HEK293 (cell line): ENCODE measurements around the gene KLLN.

Source experiments
- AEBP2 ChIP-seq: fragments of 450-650 bp; formaldehyde crosslinking; IDR thresholded peaks from 2 replicates; pipeline ENCODE4 v1.5.1; 2016; ENCODE audit warnings: missing biosample characterization, missing genetic modification characterization, borderline replicate concordance
- CTCF ChIP-seq: fragments of 450-650 bp; formaldehyde crosslinking; IDR thresholded peaks from 2 replicates; pipeline ENCODE4 v1.5.1; 2016; ENCODE audit warnings: missing biosample characterization, missing genetic modification characterization
- GLI2 ChIP-seq: fragments of 450-650 bp; formaldehyde crosslinking; IDR thresholded peaks from 2 replicates; pipeline ENCODE4; 2017; ENCODE audit warnings: missing biosample characterization, missing genetic modification characterization, low read depth, borderline replicate concordance
- HOXC10 ChIP-seq: sonication (generic); formaldehyde crosslinking; IDR thresholded peaks from 2 replicates; pipeline ENCODE4 v1.8.1; 2023; ENCODE audit warnings: mild to moderate bottlenecking, missing genetic modification reagents
- KLF10 ChIP-seq: fragments of 450-650 bp; IDR thresholded peaks from 2 replicates; pipeline ENCODE4 v1.5.1; 2018; ENCODE audit warnings: missing biosample characterization, mild to moderate bottlenecking, missing genetic modification characterization
- OVOL3 ChIP-seq: fragments of 450-650 bp; formaldehyde crosslinking; IDR thresholded peaks from 2 replicates; pipeline ENCODE4 v1.5.1; 2016; ENCODE audit warnings: missing biosample characterization, missing genetic modification characterization
- SCRT2 ChIP-seq: fragments of 450-650 bp; formaldehyde crosslinking; IDR thresholded peaks from 2 replicates; pipeline ENCODE4 v1.5.1; 2016; ENCODE audit warnings: missing biosample characterization, missing genetic modification characterization
- TRIM28 ChIP-seq: IDR thresholded peaks from 2 replicates; pipeline ENCODE4 v1.6.1; 2011; ENCODE audit warnings: low read length, control low read depth, borderline replicate concordance
- YY1 ChIP-seq: fragments of 450-650 bp; formaldehyde crosslinking; IDR thresholded peaks from 2 replicates; pipeline ENCODE4 v1.5.1; 2018; ENCODE audit warnings: missing biosample characterization, missing genetic modification characterization
- ZBTB20 ChIP-seq: fragments of 450-650 bp; formaldehyde crosslinking; IDR thresholded peaks from 2 replicates; pipeline ENCODE4 v1.5.1; 2016; ENCODE audit warnings: missing biosample characterization, missing genetic modification characterization
- ZBTB26 ChIP-seq: fragments of 450-650 bp; formaldehyde crosslinking; optimal IDR thresholded peaks from 2 replicates; pipeline ENCODE3; 2016; ENCODE audit warnings: missing biosample characterization, mild to moderate bottlenecking, missing genetic modification characterization
- ZBTB44 ChIP-seq: fragments of 450-650 bp; IDR thresholded peaks from 2 replicates; pipeline ENCODE4 v1.5.1; 2018; ENCODE audit warnings: missing biosample characterization, mild to moderate bottlenecking, missing genetic modification characterization
- ZNF148 ChIP-seq: fragments of 450-650 bp; formaldehyde crosslinking; IDR thresholded peaks from 2 replicates; pipeline ENCODE4 v1.5.0; 2017; ENCODE audit warnings: missing biosample characterization, missing genetic modification characterization, borderline replicate concordance
- ZNF175 ChIP-seq: fragments of 450-650 bp; formaldehyde crosslinking; IDR thresholded peaks from 2 replicates; pipeline ENCODE4 v1.5.1; 2016; ENCODE audit warnings: missing biosample characterization, missing genetic modification characterization
- ZNF184 ChIP-seq: fragments of 450-650 bp; IDR thresholded peaks from 2 replicates; pipeline ENCODE4 v1.5.1; 2018; ENCODE audit warnings: missing biosample characterization, mild to moderate bottlenecking, missing genetic modification characterization
- ZNF341 ChIP-seq: fragments of 450-650 bp; formaldehyde crosslinking; IDR thresholded peaks from 2 replicates; pipeline ENCODE4; 2016; ENCODE audit warnings: low read depth, missing biosample characterization, missing genetic modification characterization
- ZNF350 ChIP-seq: fragments of 450-650 bp; formaldehyde crosslinking; IDR thresholded peaks from 2 replicates; pipeline ENCODE4 v1.5.0; 2017; ENCODE audit warnings: missing biosample characterization, mild to moderate bottlenecking, missing genetic modification characterization
- ZNF398 ChIP-seq: fragments of 450-650 bp; formaldehyde crosslinking; IDR thresholded peaks from 2 replicates; pipeline ENCODE4 v1.5.1; 2017; ENCODE audit warnings: missing biosample characterization, missing genetic modification characterization
- ZNF426 ChIP-seq: fragments of 450-650 bp; formaldehyde crosslinking; IDR thresholded peaks from 2 replicates; pipeline ENCODE4 v1.5.1; 2017; ENCODE audit warnings: missing biosample characterization, missing genetic modification characterization, mild to moderate bottlenecking, inconsistent platforms, moderate library complexity
- ZNF433 ChIP-seq: fragments of 450-650 bp; formaldehyde crosslinking; IDR thresholded peaks from 2 replicates; pipeline ENCODE4 v1.5.1; 2016; ENCODE audit warnings: missing biosample characterization, missing genetic modification characterization, low read depth
- ZNF449 ChIP-seq: fragments of 450-650 bp; formaldehyde crosslinking; IDR thresholded peaks from 2 replicates; pipeline ENCODE4 v1.5.1; 2017; ENCODE audit warnings: missing biosample characterization, mild to moderate bottlenecking, missing genetic modification characterization, moderate library complexity
- ZNF510 ChIP-seq: fragments of 450-650 bp; formaldehyde crosslinking; IDR thresholded peaks from 2 replicates; pipeline ENCODE4 v1.5.1; 2018; ENCODE audit warnings: mild to moderate bottlenecking, missing genetic modification characterization, missing biosample characterization; ENCODE audit not compliant: insufficient replicate concordance
- ZNF561 ChIP-seq: fragments of 450-650 bp; IDR thresholded peaks from 2 replicates; pipeline ENCODE4 v1.5.1; 2018; ENCODE audit warnings: missing biosample characterization, missing genetic modification characterization, borderline replicate concordance
- ZNF692 ChIP-seq: fragments of 450-650 bp; formaldehyde crosslinking; IDR thresholded peaks from 2 replicates; pipeline ENCODE4 v1.5.1; 2016; ENCODE audit warnings: missing biosample characterization, missing genetic modification characterization
- ZSCAN30 ChIP-seq: fragments of 450-650 bp; IDR thresholded peaks from 2 replicates; pipeline ENCODE4 v1.5.1; 2018; ENCODE audit warnings: missing biosample characterization, mild to moderate bottlenecking, missing genetic modification characterization, moderate library complexity

Gene KLLN

GRCh38 chr10:87860156-87860795 is 3.1 kb downstream of the KLLN start (continued):
- TF ChIP-seq ZSCAN30 (tag by site-specific recombination) (peak; percentile 33; the same call in 1 of the 2 replicates), YY1 (tag by site-specific recombination) (no peak), AEBP2 (tag by site-specific recombination) (no peak), ZNF561 (no peak), ZNF510 (tag by site-specific recombination) (no peak), HOXC10 (no peak), ZNF350 (no peak), KLF10 (tag by site-specific recombination) (0 out of 2 replicates have a peak, but pooled peaks have one; percentile 1), ZNF398 (tag by site-specific recombination) (no peak), ZBTB20 (tag by site-specific recombination) (no peak), OVOL3 (tag by site-specific recombination) (no peak), CTCF (tag by site-specific recombination) (peak; percentile 86), ZNF184 (tag by site-specific recombination) (no peak), ZNF426 (tag by site-specific recombination) (no peak), ZNF175 (tag by site-specific recombination) (no peak), ZBTB26 (tag by site-specific recombination) (no peak), TRIM28 (no peak; the same call in 1 of the 2 replicates), ZNF449 (tag by site-specific recombination) (peak; percentile 74), ZNF692 (peak; percentile 67; the same call in 1 of the 2 replicates), ZBTB44 (peak; percentile 28; the same call in 1 of the 2 replicates), ZNF341 (peak; percentile 67), ZNF433 (tag by site-specific recombination) (no peak), SCRT2 (peak; percentile 61), GLI2 (tag by site-specific recombination) (no peak), ZNF148 (tag by site-specific recombination) (no peak)
